Mammary epithelial cell (primary cell): ENCODE data around the gene PTPRR.

ENCODE experiments used
- EZH2 ChIP-seq: IDR thresholded peaks from 2 replicates; pipeline ENCODE4 v1.6.1; 2012; ENCODE audit warnings: low read length, inconsistent platforms, borderline replicate concordance
- TF ChIP-seq, protein P1 (sequence below), 2 donors: IDR thresholded peaks in 1 of 2; conservative IDR thresholded peaks in 1 of 2; 2 replicates each; pipeline ENCODE4 v1.5.1; 2011 to 2012; ENCODE audit warnings: inconsistent platforms in 2 of 2, low read length in 2 of 2, mild to moderate bottlenecking in 2 of 2, control low read depth in 1 of 2, low read depth in 1 of 2; ENCODE audit not compliant: insufficient read depth in 1 of 2; ENCODE audit errors: extremely low read depth in 1 of 2

DNA sequence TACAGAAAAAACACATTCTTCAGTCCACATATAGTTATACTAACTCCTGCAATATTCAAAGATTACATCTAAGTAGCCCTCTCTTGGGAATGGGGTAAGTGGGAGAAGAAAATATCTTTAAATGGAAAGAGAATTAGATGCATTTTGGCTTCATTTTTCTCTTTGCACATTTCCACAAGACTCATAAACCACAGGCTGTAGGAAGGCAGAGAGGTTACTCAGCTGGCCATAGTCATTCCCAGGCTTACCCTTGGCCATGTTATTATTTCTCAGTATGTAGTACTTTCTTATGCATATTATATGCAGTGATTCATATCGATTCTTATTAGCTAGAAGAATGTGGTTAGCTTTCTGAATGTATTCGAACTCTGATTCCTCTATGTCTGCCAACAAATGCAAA lies 92.2 kb downstream of the PTPRR start:
- TF ChIP-seq, protein P1, sequence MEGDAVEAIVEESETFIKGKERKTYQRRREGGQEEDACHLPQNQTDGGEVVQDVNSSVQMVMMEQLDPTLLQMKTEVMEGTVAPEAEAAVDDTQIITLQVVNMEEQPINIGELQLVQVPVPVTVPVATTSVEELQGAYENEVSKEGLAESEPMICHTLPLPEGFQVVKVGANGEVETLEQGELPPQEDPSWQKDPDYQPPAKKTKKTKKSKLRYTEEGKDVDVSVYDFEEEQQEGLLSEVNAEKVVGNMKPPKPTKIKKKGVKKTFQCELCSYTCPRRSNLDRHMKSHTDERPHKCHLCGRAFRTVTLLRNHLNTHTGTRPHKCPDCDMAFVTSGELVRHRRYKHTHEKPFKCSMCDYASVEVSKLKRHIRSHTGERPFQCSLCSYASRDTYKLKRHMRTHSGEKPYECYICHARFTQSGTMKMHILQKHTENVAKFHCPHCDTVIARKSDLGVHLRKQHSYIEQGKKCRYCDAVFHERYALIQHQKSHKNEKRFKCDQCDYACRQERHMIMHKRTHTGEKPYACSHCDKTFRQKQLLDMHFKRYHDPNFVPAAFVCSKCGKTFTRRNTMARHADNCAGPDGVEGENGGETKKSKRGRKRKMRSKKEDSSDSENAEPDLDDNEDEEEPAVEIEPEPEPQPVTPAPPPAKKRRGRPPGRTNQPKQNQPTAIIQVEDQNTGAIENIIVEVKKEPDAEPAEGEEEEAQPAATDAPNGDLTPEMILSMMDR (conservative IDR thresholded peaks at IDR 0.05 in 1 of 2, IDR thresholded peaks at IDR 0.05 in 1 of 2; ENCODE audit: extremely low read depth in 1 of 2, insufficient read depth in 1 of 2, low read depth in 1 of 2, low read length in 2 of 2): no peak
- TF ChIP-seq EZH2: no peak
